Endothelial cell of coronary artery (primary cell): ENCODE results near the gene SLC25A2. TPM values are rescaled to one million over a fixed set of nuclear protein-coding genes. Genes with fewer than 3 reads are reported as not detected.

Source experiments
- total RNA-seq: library from RNA; depleted of rRNA; stranded (reverse); fragments of >200 nt; gene quantifications from 2 replicates; pipeline ENCODE4 v1.2.3, GENCODE V29; 2014

The SLC25A2 gene
- total RNA-seq, result 0.09 and 0.19 TPM in 2 replicates

DNA sequence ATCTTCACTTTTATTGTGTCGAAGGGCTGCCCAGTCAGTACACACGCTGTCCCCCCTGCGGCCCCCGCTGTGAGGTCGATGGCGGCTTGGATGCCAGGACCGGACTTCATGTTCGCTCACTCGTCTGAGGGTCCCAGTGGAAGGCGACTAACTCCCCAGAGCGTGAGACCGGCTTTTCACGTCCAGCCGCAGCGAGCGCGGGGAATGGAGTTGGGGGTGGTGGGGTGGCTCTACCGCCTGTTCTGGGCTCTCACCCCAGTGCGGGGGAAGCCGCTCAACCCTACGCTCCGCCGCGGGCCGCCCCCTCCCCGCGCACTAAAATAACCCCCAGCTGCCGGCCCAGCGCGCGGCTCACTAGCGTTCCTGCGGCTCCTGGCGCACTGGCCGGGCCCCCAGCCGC lies at the start of gene SLC25A2:
Gene SLC25A2 (minus strand): TSS at position 294 of the 400 bp plus-strand sequence. CDS start 184 bp downstream, at position 110.

DNA sequence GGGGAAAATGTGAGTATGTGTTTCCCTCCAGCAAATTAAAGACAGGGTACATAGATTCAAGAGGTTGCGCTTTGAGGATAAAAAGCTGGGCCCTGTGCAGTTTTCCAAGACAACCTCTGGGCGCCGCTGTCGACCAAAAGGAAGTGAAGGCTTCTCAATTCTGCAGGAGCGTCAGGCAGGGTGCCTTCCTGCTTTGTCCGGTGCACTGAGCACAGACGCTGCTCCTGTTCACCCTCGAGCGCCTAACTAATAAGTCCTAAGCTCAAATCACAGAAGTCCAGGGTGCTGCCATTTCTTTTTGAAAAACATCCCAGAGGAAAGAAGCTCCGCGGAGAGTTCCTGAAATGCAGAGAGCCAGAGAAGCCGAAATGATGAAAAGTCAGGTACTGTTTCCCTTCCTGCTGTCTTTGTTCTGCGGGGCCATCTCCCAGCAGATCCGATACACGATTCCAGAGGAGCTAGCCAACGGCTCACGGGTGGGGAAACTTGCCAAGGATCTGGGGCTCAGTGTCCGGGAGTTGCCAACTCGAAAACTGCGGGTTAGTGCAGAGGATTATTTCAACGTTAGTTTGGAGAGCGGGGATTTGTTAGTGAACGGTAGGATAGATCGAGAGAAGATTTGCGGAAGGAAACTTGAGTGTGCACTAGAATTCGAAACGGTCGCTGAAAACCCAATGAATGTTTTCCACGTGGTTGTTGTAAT lies 46.2 kb upstream of the SLC25A2 start, which contains the start of gene PCDHGB1:
Gene PCDHGB1 (plus strand): TSS at position 183 of the 703 bp plus-strand sequence. CDS start 162 bp downstream, at position 345.

DNA sequence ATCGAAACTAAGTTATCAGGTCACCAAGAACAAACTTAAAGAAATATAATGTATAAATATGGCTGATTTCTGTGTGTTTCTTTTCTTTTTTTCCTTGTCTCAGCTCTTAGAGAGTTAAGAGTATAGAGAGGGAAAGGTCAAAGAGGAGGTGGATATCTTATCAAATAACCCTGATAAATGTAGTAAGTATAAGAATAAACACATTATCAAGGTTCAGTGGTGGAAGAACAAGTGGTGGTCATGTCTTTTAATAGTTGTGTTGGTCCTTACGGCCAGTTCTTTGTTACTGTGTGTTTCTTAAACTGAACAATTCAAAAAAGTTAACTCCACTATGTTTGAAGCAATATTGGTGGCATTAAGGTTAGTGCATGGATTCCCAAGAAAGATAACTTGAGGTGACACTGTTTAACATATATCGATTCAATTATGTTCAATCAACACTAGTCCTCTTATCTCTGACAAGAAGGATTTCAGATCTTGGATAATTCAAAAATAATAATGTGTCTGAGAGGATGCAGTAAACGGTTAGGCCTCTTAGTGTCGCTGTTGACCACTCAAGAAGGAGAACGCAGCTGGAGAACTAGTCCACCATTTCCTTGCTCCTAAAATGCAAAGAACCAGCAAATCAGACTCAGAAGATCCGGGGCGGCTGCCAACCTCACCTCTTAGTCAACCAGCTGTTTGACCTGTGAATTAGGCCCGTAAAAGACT lies 39.5 kb upstream of the SLC25A2 start, which contains the start of gene PCDHGA3:
Gene PCDHGA3 (plus strand): TSS at position 588 of the 711 bp plus-strand sequence. CDS start 205 bp downstream, outside the sequence.

GRCh38 chr5:141338538-141339306 lies 34.9 kb upstream of the SLC25A2 start, which contains the start of gene PCDHGA2:
TSS of gene PCDHGA2 (plus strand) at chr5:141338760.

GRCh38 chr5:141330299-141331080 lies 26.6 kb upstream of the SLC25A2 start, which contains the start of gene PCDHGA1:
TSS of gene PCDHGA1 (plus strand) at chr5:141330514.

DNA sequence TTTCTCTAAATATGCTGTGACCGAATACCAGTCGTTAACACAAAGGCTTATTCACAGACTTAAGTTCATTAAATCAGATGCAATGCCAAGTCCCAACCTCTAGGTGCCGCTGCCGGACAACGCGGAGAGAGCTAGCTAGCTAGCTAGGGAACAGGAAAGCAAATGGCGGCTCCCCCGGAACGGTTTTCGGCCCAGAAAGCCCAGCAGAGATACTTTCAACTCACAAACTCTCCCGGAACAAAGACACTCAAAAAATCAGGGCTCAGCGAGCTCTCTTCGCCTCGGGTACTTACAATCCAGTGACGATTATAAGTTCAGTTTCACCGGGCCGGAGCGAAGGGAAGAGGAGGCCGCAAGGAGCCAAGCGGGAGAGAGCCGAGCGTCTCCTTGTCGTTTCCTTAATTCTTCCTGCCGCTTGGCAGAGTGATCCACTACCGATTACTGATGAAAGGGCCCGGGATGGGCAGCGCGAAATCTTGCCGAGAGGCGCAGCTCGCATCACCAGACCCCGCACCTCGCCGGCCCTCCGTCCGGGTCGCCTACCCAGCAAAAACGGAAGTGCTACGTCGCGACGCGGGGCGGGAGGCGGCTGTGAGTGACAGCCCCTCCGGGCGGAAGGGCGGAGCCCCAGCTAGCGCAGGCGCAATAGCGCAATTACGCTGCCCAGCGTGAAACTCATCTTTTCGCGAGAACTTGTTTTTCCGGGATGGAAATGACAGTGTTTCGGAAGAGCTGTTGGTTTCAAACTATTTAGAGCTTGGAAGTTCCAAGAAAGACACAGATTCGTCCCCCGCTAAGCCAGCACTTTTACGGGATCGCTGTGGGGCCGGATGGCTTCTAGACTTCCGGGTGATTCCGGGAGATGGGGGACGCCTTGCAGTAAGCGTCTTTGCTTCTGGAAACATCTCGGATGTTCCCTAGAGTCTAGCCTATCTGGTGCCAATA lies 16.6 kb upstream of the SLC25A2 start, which contains the start of gene TAF7:
Gene TAF7 (minus strand): TSS at position 560 of the 945 bp plus-strand sequence. CDS start 740 bp downstream, outside the sequence.

Other genes starting within 250 kb of the SLC25A2 start
- 1.8 and 3.5 TPM in 2 replicates for gene PCDHB2, start 209.4 kb downstream of the SLC25A2 start, total RNA-seq
- 0.36 and 0.38 TPM in 2 replicates for gene PCDHB3, start 203.6 kb downstream of the SLC25A2 start, total RNA-seq
- gene PCDHB4, start 182.2 kb downstream of the SLC25A2 start, total RNA-seq, result 0.09 TPM in 2 replicates
- 0.56 and 1.4 TPM in 2 replicates for gene PCDHB5, start 168.8 kb downstream of the SLC25A2 start, total RNA-seq
- gene PCDHB6, start 154.0 kb downstream of the SLC25A2 start, total RNA-seq, result 0.09 TPM in 2 replicates
- 0.45 and 0.56 TPM in 2 replicates for gene PCDHB7, start 131.4 kb downstream of the SLC25A2 start, total RNA-seq
- gene PCDHB8, start 126.3 kb downstream of the SLC25A2 start, total RNA-seq, result 0.18 and 0.94 TPM in 2 replicates
- 0.09 and 0.19 TPM in 2 replicates for gene PCDHB16, start 121.7 kb downstream of the SLC25A2 start, total RNA-seq
- gene PCDHB9, start 116.9 kb downstream of the SLC25A2 start, total RNA-seq, result 0.27 and 0.28 TPM in 2 replicates
- gene PCDHB10, start 111.7 kb downstream of the SLC25A2 start, total RNA-seq, result 0.72 and 1.0 TPM in 2 replicates
- 0.38 and 0.99 TPM in 2 replicates for gene PCDHB11, start 104.4 kb downstream of the SLC25A2 start, total RNA-seq
- gene PCDHB12, start 95.3 kb downstream of the SLC25A2 start, total RNA-seq, result 0.47 and 0.54 TPM in 2 replicates
- gene PCDHB13, start 90.1 kb downstream of the SLC25A2 start, total RNA-seq, result 0.99 and 1.6 TPM in 2 replicates
- 1.3 and 1.6 TPM in 2 replicates for gene PCDHB14, start 80.7 kb downstream of the SLC25A2 start, total RNA-seq
- gene PCDHB15, start 58.7 kb downstream of the SLC25A2 start, total RNA-seq, result 0.90 and 1.7 TPM in 2 replicates
- 71.7 and 90.4 TPM in 2 replicates for gene TAF7, start 16.7 kb upstream of the SLC25A2 start, total RNA-seq
- gene PCDHGA1, start 26.5 kb upstream of the SLC25A2 start, total RNA-seq, result 0.36 and 1.0 TPM in 2 replicates
- gene PCDHGA2, start 34.7 kb upstream of the SLC25A2 start, total RNA-seq, result 0.90 and 3.0 TPM in 2 replicates
- 0.54 and 1.9 TPM in 2 replicates for gene PCDHGA3, start 39.8 kb upstream of the SLC25A2 start, total RNA-seq
- 0.99 and 2.0 TPM in 2 replicates for gene PCDHGB1, start 46.0 kb upstream of the SLC25A2 start, total RNA-seq
- gene PCDHGA4, start 51.0 kb upstream of the SLC25A2 start, total RNA-seq, result 2.6 and 5.0 TPM in 2 replicates
- gene PCDHGB2, start 55.9 kb upstream of the SLC25A2 start, total RNA-seq, result 2.0 and 2.2 TPM in 2 replicates
- 0.90 and 1.2 TPM in 2 replicates for gene PCDHGA5, start 60.1 kb upstream of the SLC25A2 start, total RNA-seq
- gene PCDHGB3, start 66.2 kb upstream of the SLC25A2 start, total RNA-seq, result 3.1 and 4.0 TPM in 2 replicates
- gene PCDHGA6, start 69.8 kb upstream of the SLC25A2 start, total RNA-seq, result 2.2 and 2.8 TPM in 2 replicates
- gene PCDHGA7, start 78.7 kb upstream of the SLC25A2 start, total RNA-seq, result 1.4 and 2.2 TPM in 2 replicates
- 14.9 and 16.3 TPM in 2 replicates for gene PCDHGB4, start 83.6 kb upstream of the SLC25A2 start, total RNA-seq
- gene PCDHGA8, start 88.6 kb upstream of the SLC25A2 start, total RNA-seq, result 1.3 and 2.4 TPM in 2 replicates
- gene PCDHGB5, start 93.9 kb upstream of the SLC25A2 start, total RNA-seq, result 12.7 and 14.3 TPM in 2 replicates
- 1.6 and 3.1 TPM in 2 replicates for gene PCDHGA9, start 98.7 kb upstream of the SLC25A2 start, total RNA-seq
- gene PCDHGB6, start 104.0 kb upstream of the SLC25A2 start, total RNA-seq, result 1.7 and 2.7 TPM in 2 replicates
- 3.3 and 3.9 TPM in 2 replicates for gene PCDHGA10, start 108.9 kb upstream of the SLC25A2 start, total RNA-seq
- 5.8 and 6.8 TPM in 2 replicates for gene PCDHGB7, start 113.6 kb upstream of the SLC25A2 start, total RNA-seq
- gene PCDHGA11, start 117.0 kb upstream of the SLC25A2 start, total RNA-seq, result 7.2 and 10.1 TPM in 2 replicates
- gene PCDHGA12, start 126.5 kb upstream of the SLC25A2 start, total RNA-seq, result 4.8 and 6.7 TPM in 2 replicates
- gene PCDHGC3, start 171.9 kb upstream of the SLC25A2 start, total RNA-seq, result 9.2 and 10.3 TPM in 2 replicates
- gene PCDHGC4, start 181.0 kb upstream of the SLC25A2 start, total RNA-seq, result 0.90 and 1.4 TPM in 2 replicates
- 0.45 and 0.94 TPM in 2 replicates for gene PCDHGC5, start 185.0 kb upstream of the SLC25A2 start, total RNA-seq